GM12892 (cell line): ENCODE results near the gene CIAO2B.
"Not testable (repeated sequence)": the region's sequence is repeated elsewhere in the genome, so short reads cannot be mapped to it uniquely, and the experiment has no call there.

Experiments used
- DNase-seq: peaks from one replicate; pipeline ENCODE4 v3.0.0; 2011; ENCODE audit not compliant: insufficient read length
- FAIRE-seq: peaks from 2 replicates; lab custom pipeline; 2011; peaks lifted over from hg19 to GRCh38; lab: Jason Lieb, UNC
- POLR2A ChIP-seq: IDR thresholded peaks from 2 replicates; pipeline ENCODE4 v1.6.1; 2011; ENCODE audit warnings: low read depth, low read length, control low read depth
- POLR2AphosphoS5 ChIP-seq: IDR thresholded peaks from 2 replicates; pipeline ENCODE4 v1.6.1; 2011; ENCODE audit warnings: low read depth, low read length, control low read depth
- TAF1 ChIP-seq: IDR thresholded peaks from 2 replicates; pipeline ENCODE4 v1.6.1; 2011; ENCODE audit warnings: low read depth, mild to moderate bottlenecking, control low read depth, low read length, borderline replicate concordance

Gene CIAO2B

DNA sequence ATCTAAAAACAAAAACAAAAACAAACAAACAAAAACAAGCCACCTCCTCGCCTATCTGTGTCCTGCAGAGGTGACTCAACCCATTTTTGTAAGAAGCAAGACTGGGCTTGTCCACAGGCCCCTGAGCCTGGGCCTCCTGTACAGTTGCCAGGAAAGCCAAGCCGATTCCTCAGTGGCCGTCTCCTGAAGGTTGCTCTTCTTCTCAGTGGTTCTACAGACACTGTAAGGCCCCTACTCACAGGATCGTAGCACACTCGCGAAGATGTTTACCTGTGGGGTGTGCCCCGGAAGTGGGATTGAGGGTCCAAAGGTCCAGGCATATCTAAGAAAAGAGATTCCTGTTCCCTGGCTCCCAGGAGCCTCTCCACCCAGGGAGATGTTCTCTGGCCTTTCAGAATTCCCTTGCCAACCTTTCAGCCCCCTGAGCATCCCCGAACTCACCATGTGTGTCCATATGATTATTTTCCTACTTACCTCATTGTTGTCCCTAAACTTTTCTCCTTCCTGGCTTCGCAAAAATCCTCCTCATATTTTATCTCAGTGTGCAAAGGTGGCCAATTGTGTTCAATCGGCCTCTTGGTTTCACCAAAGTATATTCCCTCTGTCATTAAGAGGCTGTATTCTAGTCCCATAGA is 19.4 kb upstream of the CIAO2B start:
- DNase-seq (no peak), FAIRE-seq (no peak)
- TF ChIP-seq POLR2AphosphoS5 (no peak), POLR2A (no peak), TAF1 (no peak)

DNA sequence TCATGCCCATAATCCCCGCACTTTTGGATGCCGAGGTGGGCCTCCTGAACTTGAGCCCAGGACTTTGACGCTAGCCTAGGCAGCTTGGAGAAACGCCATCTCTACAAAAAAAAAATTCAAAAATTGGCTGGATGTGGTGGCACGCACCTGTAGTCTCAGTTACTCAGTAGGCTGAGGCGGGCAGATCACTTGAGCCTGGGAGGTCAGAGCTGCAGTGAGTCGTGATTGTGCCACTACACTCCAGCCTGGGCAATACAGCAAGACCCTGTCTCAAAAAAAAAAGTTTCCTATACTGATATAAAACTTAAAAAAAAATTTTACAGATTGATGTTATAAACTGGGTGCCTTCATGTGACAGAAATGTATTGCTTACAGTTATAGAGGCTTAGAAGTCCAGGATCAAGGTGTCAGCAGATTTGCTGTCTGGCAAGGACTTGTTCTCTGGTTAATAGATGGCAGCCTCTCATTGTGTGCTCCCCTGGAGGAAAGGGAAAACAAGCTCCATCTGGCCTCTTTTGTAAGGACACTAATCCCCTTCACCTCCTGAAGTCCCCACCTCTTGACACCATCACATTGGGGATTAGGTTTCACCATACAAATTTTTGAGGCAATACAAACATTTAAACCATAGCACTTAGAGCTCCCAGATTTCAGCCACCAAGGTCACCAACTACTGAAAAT is 18.4 kb upstream of the CIAO2B start:
- DNase-seq (no peak), FAIRE-seq (no peak)
- TF ChIP-seq TAF1 (no peak), POLR2A (no peak), POLR2AphosphoS5 (no peak)

DNA sequence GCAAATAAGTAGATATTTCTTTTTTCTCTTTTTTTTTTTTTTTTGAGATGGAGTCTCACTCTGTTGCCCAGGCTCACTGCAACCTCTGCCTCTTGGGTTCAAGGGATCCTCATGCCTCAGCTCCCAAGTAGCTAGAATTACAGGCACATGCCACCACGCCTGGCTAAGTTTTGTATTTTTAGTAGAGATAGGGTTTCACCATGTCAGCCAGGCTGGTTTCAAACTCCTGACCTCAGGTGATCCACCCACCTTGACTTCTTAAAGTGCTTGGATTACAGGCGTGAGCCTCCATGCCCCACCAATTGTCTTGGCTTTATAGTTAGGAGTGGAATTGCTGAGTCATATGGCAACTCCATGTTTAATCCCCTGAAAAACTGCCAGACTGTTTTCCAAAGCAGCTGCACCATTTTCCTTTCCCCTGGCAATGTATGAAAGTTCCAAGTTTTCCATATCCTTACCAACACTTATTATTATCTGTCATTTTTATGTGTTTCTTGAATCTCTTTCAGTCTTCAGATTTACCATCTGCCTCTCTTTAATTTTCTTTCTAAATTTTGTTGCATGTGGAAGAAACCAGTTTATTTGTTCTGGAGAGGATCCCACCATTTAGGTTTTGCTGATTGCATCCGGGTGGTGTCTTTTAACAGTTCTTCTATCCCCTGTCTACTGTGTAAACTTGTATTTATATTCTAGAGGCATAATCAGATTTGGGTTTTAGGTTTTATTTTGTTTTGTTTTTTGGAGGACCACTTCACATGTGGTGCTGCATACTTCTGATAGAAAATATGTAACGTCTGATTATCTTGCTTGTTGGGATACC is 17.0 kb upstream of the CIAO2B start:
- no peak for FAIRE-seq
- TF ChIP-seq TAF1, result no peak
- no peak for TF ChIP-seq POLR2AphosphoS5
- TF ChIP-seq POLR2A, result no peak
- no peak for DNase-seq

DNA sequence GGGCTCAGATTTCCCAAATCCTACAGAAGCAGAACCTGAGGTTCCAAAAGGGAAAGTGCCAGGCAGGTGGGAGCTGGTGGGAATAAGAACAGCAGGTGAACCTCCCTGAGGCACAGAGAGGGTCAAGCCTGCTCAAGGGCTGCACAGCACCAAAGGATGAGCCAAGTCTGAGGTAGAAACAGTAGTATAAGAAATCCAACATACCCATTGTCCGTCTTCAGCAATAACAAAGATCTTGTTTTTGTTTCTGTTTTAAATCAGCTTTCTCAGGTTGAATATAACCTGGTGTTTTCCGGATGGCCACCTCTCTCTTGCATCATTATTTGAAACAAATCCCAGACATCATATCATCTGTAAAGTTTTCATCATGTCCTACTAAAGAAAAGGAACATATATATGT is 16.2 kb upstream of the CIAO2B start:
- FAIRE-seq (peak; percentile 53), DNase-seq (no peak)
- TF ChIP-seq POLR2AphosphoS5 (no peak), POLR2A (no peak), TAF1 (no peak)

DNA sequence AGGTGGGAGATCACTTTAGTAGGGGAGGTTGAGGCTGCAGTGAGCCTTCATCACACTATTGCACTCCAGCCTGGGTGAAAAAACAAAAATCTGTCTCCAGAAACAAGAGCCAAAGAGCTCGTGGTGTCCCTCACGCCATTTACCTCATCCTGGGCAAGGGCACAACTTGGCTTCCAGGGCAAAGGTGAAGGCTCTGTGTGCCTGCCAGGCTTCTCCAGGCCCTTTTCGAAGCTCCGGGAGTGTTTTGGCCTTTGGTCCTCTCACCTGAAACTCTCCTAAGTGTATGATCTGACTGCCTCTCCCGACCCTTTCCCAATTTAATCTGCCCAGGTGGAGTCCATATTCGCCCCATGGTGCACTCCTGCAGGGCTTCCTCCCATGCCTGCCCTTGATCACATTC is 15.3 kb upstream of the CIAO2B start:
- no peak for FAIRE-seq
- no peak for DNase-seq
- no peak for TF ChIP-seq TAF1

DNA sequence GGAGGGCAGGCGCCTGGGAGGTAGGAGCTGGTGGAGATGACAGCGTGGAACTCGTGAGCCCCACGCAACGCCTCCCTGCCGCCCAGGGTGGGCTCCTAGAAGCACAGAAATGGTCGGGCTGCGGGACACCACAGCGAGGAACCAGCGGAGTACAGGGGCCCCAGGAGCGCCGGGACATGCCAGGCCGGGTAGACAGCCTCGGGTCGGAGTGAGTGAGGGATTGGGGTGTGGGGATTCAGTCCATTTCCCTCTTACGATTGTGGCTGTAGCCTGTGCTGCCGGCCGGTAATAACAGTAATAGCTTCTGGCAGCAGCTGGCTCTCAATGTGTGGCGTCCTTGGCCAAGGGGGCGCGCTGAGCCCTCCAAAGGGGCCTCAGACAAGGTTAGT is 14.6 kb upstream of the CIAO2B start:
- FAIRE-seq, result no peak
- DNase-seq, result no peak
- TF ChIP-seq TAF1 (no peak), POLR2AphosphoS5 (no peak), POLR2A (no peak)

DNA sequence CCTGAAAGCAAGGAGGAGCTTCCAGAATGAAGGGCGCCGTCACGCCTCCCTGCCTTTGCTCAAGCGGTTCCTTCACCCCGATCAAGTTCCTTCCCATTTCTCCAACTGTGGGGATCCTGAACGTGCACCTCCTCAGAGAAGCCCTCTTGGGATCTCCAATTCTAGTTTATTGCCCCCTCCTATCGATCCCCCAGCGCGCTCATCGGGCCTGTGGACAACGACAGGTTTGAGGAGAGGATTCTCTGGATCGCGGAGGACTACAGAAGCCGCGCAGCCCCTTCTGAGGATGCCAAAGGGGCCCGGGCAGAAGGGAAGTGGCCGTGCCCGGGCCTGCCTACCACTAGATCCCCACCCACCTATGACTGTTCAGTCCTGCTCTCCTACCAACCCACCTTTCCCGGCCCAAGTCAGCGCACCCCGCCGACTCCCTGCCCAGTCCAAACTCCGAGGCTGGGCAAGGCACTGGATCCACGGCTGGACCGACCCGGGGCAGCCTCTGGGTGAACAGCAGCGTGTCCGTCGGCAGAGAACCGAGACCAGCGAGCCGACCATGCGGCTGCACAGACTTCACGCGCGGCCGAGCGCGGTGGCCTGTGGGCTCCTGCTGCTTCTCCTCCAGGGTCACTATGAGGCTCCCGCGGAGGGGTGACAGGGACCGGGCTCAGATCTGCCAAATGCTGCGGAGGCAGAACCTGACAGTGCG is 14.1 kb upstream of the CIAO2B start:
- no peak for TF ChIP-seq POLR2A
- no peak for TF ChIP-seq POLR2AphosphoS5
- no peak for TF ChIP-seq TAF1
- FAIRE-seq (peak; percentile 24), DNase-seq (peak; percentile 14)

DNA sequence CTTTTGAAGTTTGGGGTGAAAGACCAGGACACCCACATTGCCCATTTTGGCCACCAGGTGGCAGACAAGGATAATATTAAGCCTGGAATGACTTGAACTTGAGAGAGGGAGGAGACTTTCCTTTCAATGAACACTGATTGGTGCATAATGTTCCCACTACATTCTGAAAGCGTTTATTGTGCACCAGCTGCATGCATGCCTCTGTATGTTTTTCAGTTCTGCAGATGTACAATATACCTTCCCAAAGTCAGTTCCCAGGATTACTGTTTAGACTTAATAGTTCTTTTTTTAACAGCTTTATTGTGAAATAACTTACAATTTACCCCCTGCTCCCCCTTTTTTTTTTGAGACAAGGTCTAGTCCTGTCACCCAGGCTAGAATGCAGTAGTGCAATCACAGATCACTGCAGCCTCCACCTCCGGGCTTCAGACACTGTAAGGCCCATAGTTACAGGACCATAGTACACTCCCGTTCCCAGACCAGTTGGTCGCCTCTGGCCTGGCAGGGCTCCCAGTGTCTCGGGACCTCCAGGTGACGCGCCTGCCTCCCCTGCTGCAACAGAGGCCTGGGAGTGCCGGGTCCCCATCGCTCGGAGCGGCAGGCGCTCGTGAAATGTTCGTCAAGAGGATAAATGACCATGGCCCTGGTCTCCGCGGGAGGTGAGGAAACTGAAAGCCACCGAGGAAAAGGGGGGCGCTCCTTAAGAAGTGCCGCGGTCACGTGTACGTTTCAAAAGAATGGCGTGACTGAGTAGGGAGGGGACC is 13.3 kb upstream of the CIAO2B start:
- TF ChIP-seq TAF1 (no peak), POLR2A (no peak), POLR2AphosphoS5 (no peak)
- no peak for DNase-seq

DNA sequence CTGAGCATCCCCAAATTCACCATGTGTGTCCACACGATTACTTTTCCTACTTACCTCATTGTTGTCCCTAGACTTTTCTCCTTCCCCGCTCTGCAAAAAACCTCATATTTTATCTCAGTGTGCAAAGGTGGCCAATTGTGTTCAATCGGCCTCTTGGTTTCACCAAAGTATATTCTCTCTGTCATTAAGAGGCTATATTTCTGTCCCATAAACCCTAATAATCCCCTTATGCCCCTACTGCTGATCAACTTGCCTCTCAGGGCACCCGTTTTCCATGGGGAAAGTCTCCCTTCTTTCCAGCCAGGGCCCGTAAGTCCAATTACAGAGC is 12.7 kb upstream of the CIAO2B start:
- FAIRE-seq, result no peak
- no peak for TF ChIP-seq POLR2A
- no peak for TF ChIP-seq POLR2AphosphoS5
- TF ChIP-seq TAF1, result no peak
- no peak for DNase-seq

More for the DNA sequence above, 13.3 kb upstream of the CIAO2B start:
- FAIRE-seq, result peak; percentile 87

DNA sequence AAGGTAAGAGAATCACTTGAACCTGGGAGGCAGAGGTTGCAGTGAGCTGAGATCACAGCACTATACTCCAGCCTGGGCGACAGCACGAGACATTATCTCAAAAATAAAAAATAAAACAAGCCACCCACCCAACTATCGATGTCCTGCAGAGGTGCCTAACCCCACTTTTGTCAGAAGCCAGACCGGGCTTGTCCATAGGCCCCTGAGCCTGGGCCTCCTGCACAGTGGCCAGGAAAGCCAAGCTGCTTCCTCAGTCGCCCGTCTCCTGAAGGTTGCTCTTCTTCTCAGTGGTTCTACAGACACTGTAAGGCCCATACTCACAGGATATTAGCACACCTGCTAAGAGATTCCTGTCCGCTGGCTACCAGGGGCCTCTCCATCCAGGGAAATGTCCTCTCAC is 12.3 kb upstream of the CIAO2B start:
- FAIRE-seq (no peak), DNase-seq (peak; percentile 3)
- no peak for TF ChIP-seq POLR2A
- TF ChIP-seq POLR2AphosphoS5, result no peak
- no peak for TF ChIP-seq TAF1

DNA sequence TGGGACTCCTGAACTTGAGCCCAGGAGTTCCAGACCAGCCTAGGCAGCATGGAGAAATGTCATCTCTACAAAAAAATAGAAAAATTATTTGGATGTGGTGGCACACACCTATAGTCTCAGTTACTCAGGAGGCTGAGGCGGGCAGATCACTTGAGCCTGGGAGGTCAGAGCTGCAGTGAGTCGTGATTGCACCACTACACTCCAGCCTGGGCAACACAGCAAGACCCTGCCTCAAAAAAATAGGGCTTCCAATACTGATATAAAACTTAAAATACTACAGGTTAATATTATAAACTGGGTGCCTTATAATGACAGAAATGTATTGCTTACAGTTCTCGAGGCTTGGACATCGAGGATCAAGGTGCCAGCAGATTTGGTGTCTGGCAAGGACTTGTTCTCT is 11.7 kb upstream of the CIAO2B start:
- no peak for FAIRE-seq
- TF ChIP-seq POLR2A (no peak), TAF1 (no peak)
- DNase-seq, result no peak

DNA sequence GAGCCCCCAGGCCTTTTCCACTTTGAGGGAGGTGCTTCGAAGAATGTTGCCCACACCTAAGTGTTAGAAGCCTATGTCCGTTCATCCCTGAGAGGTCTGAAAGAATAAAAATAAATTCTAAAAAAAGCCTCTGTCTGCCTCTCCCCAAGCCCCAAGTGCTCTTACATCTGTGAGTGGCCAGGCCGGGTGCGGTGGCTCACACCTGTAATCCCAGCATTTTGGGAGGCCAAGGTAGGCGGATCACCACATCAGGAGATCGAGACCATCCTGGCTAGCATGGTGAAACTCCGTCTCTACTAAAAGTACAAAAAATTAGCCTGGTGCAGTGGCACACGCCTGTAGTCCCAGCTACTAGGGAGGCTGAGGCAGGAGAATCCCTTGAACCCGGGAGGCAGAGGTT is 10.8 kb upstream of the CIAO2B start:
- DNase-seq, FAIRE-seq: not testable (repeated sequence)

DNA sequence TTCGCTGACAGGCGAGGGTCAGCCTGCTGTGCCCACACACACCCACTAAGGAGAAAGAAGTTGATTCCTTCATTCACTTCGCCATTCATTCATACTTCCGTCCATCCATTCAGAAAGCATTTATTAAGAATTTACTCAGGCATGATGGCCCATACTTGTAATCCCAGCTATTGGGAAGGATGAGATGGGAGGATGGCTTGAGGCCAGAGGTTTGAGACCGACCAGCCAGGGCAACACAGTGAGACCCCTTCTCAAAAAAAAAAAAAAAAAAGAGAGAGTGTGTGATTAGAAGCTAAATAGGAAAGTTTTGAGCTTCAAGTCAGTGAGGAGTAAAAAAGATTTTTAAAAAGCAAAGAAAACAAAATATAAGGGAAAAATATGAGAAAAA is 9.8 kb upstream of the CIAO2B start:
- TF ChIP-seq POLR2AphosphoS5 (no peak), TAF1 (no peak), POLR2A (no peak)
- FAIRE-seq, result no peak
- DNase-seq, result no peak
